Measurements from ENCODE around the gene NDOR1. TPM values are rescaled to one million over a fixed set of nuclear protein-coding genes. Genes with fewer than 3 reads are reported as not detected.
A peak's percentile ranks its signal among the peaks of the same experiment; 100 is the strongest.
"Not testable (repeated sequence)": the region's sequence is repeated elsewhere in the genome, so short reads cannot be mapped to it uniquely, and the experiment has no call there.

The NDOR1 gene
- total and polyA plus RNA-seq, 4 donors: 4.5 to 22.0 (median 12.0) TPM

DNA sequence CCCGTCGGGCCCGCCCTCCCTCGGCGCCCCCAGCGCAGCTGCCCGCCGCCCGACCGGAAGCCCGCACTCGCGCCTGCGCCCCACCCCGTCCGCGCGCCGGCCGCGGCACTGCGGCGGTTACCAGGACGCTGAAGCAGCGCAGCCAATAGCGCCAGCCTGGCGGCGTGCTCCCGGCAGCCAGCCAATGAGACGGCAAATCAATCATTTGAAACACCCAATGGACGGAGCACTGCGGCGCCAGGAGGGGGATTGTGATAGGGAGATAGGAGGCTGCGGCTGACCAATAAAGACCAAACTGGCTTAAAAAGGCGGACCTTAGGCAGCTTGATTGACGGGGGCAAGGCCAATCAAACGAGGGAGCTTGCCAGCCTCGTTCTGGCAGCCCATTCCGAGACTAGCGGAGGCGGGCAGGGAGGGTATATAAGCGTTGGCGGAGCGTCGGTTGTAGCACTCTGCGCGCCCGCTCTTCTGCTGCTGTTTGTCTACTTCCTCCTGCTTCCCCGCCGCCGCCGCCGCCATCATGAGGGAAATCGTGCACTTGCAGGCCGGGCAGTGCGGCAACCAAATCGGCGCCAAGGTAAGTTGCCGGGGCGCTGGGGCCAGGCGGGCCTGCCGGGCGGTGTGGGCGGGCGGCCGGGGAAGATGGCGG, 35.5 kb downstream of the NDOR1 start, which contains the start of gene TUBB4B:
TSS of gene TUBB4B (plus strand) at position 447 of the 649 bp plus-strand sequence. CDS start at position 521, 74 bp downstream.
- TF ChIP-seq, protein P1, sequence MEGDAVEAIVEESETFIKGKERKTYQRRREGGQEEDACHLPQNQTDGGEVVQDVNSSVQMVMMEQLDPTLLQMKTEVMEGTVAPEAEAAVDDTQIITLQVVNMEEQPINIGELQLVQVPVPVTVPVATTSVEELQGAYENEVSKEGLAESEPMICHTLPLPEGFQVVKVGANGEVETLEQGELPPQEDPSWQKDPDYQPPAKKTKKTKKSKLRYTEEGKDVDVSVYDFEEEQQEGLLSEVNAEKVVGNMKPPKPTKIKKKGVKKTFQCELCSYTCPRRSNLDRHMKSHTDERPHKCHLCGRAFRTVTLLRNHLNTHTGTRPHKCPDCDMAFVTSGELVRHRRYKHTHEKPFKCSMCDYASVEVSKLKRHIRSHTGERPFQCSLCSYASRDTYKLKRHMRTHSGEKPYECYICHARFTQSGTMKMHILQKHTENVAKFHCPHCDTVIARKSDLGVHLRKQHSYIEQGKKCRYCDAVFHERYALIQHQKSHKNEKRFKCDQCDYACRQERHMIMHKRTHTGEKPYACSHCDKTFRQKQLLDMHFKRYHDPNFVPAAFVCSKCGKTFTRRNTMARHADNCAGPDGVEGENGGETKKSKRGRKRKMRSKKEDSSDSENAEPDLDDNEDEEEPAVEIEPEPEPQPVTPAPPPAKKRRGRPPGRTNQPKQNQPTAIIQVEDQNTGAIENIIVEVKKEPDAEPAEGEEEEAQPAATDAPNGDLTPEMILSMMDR (IDR thresholded peaks at IDR 0.05; ENCODE audit: control extremely low read depth, extremely low read depth): no peak
- Histone ChIP-seq H3K4me3 (peak within 1 kb of the TSS; percentile 84), H3K4me1 (ENCODE audit: control insufficient read depth in 5 of 5, insufficient read depth in 5 of 5, low read length in 5 of 5) (peaks cover 0 to 26% (median 9%) of the 10 kb centered on the region in 5 donors), H3K27me3 (ENCODE audit: control insufficient read depth in 3 of 3, insufficient read depth in 3 of 3, low read length in 2 of 3) (no peaks in the 10 kb centered on the region), H3K27ac (ENCODE audit: low read depth in 1 of 2, low read length in 1 of 2) (peak within 1 kb of the TSS; percentile 97), H3K9me3 (ENCODE audit: control insufficient read depth in 4 of 4, insufficient read depth in 3 of 4, low read length in 3 of 4) (no peaks in the 10 kb centered on the region), H3K36me3 (ENCODE audit: control insufficient read depth in 4 of 4, insufficient read depth in 4 of 4, low read length in 4 of 4) (peaks cover 0 to 20% (median 12%) of the 10 kb centered on the region in 4 donors), H3K9ac (ENCODE audit: insufficient read depth in 1 of 2, low read length in 2 of 2) (peak within 1 kb of the TSS in 1 of 2 donors; percentile 53)
- DNase-seq: peak; percentile 100
- 1% methylated on average over 52 to 67 of the region's 67 CpGs for WGBS, 2 donors
- ATAC-seq (ENCODE audit: insufficient read depth, low FRiP score): peak; percentile 87

DNA sequence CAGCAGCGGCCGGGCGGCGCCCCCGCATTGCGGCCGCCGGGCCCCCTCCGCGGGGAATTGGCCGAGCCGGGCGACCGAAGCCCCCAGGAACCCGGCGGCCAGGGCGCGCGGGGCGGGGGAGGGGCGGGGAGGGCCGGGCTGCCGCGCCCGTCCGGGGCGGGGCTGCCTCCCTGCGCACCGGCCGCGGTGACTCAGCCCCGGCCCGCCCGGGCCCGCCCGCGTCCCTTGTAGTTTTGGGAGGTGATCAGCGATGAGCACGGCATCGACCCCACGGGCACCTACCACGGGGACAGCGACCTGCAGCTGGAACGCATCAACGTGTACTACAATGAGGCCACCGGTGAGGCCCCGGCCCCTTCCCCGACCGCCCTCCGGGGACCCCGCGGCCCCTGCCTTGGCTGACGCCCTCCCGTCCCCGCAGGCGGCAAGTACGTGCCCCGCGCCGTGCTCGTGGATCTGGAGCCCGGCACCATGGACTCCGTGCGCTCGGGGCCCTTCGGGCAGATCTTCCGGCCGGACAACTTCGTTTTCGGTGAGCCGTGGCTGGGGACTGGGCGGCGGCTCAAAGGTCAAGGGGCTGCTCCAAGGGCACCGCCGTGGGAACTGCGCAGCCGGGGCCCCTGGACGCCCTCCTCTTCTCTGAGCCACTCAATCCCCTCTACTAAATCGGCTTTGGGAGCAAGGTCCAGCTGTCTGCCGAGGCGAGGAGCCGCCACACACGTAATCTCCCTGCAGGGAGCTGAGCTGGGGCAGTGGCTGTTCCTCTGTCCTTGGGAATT, 36.2 kb downstream of the NDOR1 start:
- H3K27me3 ChIP-seq (ENCODE audit: control insufficient read depth in 3 of 3, insufficient read depth in 3 of 3, low read length in 2 of 3): no peaks in the 10 kb centered on the region
- TF ChIP-seq, protein P1 (IDR thresholded peaks at IDR 0.05; ENCODE audit: control extremely low read depth, extremely low read depth): no peak
- peak overlapping the region; percentile 93 to 94 for H3K27ac ChIP-seq (ENCODE audit: low read depth in 1 of 2, low read length in 1 of 2)
- peak overlapping the region; percentile 84 for H3K4me3 ChIP-seq
- H3K9me3 ChIP-seq (ENCODE audit: control insufficient read depth in 4 of 4, insufficient read depth in 3 of 4, low read length in 3 of 4): no peaks in the 10 kb centered on the region
- DNase-seq: no peak
- WGBS, 2 donors: 2 to 5% methylated on average over 50 to 83 of the region's 83 CpGs
- H3K9ac ChIP-seq (ENCODE audit: insufficient read depth in 1 of 2, low read length in 2 of 2): peak overlapping the region in 1 of 2 donors; percentile 49
- peaks cover 0 to 20% (median 12%) of the 10 kb centered on the region in 4 donors for H3K36me3 ChIP-seq (ENCODE audit: control insufficient read depth in 4 of 4, insufficient read depth in 4 of 4, low read length in 4 of 4)
- H3K4me1 ChIP-seq (ENCODE audit: control insufficient read depth in 5 of 5, insufficient read depth in 5 of 5, low read length in 5 of 5): peaks cover 0 to 18% (median 6%) of the 10 kb centered on the region in 5 donors
- no peak for ATAC-seq (ENCODE audit: insufficient read depth, low FRiP score)

DNA sequence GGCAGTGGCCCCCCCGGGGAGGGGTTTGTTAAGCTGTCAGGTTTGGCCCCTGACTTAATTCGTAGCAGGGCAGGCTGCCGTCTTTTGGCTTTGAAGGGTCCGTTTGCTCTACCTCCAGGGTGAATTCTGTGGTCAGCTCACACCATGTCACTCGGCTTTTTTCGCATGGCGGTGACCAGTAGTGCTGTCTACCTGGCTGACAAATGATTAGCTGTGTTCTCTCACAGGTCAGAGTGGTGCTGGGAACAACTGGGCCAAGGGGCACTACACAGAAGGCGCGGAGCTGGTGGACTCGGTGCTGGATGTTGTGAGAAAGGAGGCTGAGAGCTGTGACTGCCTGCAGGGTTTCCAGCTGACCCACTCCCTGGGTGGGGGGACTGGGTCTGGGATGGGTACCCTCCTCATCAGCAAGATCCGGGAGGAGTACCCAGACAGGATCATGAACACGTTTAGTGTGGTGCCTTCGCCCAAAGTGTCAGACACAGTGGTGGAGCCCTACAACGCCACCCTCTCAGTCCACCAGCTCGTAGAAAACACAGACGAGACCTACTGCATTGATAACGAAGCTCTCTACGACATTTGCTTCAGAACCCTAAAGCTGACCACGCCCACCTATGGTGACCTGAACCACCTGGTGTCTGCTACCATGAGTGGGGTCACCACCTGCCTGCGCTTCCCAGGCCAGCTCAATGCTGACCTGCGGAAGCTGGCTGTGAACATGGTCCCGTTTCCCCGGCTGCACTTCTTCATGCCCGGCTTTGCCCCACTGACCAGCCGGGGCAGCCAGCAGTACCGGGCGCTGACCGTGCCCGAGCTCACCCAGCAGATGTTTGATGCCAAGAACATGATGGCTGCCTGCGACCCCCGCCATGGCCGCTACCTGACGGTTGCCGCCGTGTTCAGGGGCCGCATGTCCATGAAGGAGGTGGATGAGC, 37.0 kb downstream of the NDOR1 start:
- DNase-seq (no peak), ATAC-seq (ENCODE audit: insufficient read depth, low FRiP score) (no peak)
- WGBS, 2 donors: 79 to 86% methylated on average over 36 of the region's 36 CpGs
- Histone ChIP-seq H3K27me3 (ENCODE audit: control insufficient read depth in 3 of 3, insufficient read depth in 3 of 3, low read length in 2 of 3) (no peaks in the 10 kb centered on the region), H3K4me1 (ENCODE audit: control insufficient read depth in 5 of 5, insufficient read depth in 5 of 5, low read length in 5 of 5) (peaks cover 0 to 18% (median 5%) of the 10 kb centered on the region in 5 donors), H3K4me3 (peak overlapping the region; percentile 84), H3K9me3 (ENCODE audit: control insufficient read depth in 4 of 4, insufficient read depth in 3 of 4, low read length in 3 of 4) (no peaks in the 10 kb centered on the region), H3K9ac (ENCODE audit: insufficient read depth in 1 of 2, low read length in 2 of 2) (peak overlapping the region in 1 of 2 donors; percentile 49), H3K36me3 (ENCODE audit: control insufficient read depth in 4 of 4, insufficient read depth in 4 of 4, low read length in 4 of 4) (peaks cover 0 to 20% (median 12%) of the 10 kb centered on the region in 4 donors), H3K27ac (ENCODE audit: low read depth in 1 of 2, low read length in 1 of 2) (peak overlapping the region; percentile 78 to 90)
- TF ChIP-seq, protein P1 (IDR thresholded peaks at IDR 0.05; ENCODE audit: control extremely low read depth, extremely low read depth): no peak

DNA sequence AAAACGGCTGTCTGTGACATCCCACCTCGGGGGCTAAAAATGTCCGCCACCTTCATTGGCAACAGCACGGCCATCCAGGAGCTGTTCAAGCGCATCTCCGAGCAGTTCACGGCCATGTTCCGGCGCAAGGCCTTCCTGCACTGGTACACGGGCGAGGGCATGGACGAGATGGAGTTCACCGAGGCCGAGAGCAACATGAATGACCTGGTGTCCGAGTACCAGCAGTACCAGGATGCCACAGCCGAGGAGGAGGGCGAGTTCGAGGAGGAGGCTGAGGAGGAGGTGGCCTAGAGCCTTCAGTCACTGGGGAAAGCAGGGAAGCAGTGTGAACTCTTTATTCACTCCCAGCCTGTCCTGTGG, 37.7 kb downstream of the NDOR1 start:
- H3K9ac ChIP-seq (ENCODE audit: insufficient read depth in 1 of 2, low read length in 2 of 2); DNase-seq; H3K27me3 ChIP-seq (ENCODE audit: control insufficient read depth in 3 of 3, insufficient read depth in 3 of 3, low read length in 2 of 3); H3K4me3 ChIP-seq; H3K9me3 ChIP-seq (ENCODE audit: control insufficient read depth in 4 of 4, insufficient read depth in 3 of 4, low read length in 3 of 4); H3K27ac ChIP-seq (ENCODE audit: low read depth in 1 of 2, low read length in 1 of 2); ATAC-seq (ENCODE audit: insufficient read depth, low FRiP score): not testable (repeated sequence)
- Histone ChIP-seq H3K36me3 (ENCODE audit: control insufficient read depth in 4 of 4, insufficient read depth in 4 of 4, low read length in 4 of 4) (peaks cover 0 to 20% (median 12%) of the 10 kb centered on the region in 4 donors), H3K4me1 (ENCODE audit: control insufficient read depth in 5 of 5, insufficient read depth in 5 of 5, low read length in 5 of 5) (peaks cover 0 to 23% (median 8%) of the 10 kb centered on the region in 5 donors)
- 90 to 97% methylated on average over 18 of the region's 18 CpGs for WGBS, 2 donors
